Measurements from ENCODE around the gene HIPK1. TPM values are rescaled to one million over a fixed set of nuclear protein-coding genes. Genes with fewer than 3 reads are reported as not detected.
"Not testable (repeated sequence)": the region's sequence is repeated elsewhere in the genome, so short reads cannot be mapped to it uniquely, and the experiment has no call there.

Gene HIPK1
- total RNA-seq, 1 donor from 2014 or later = 41.3 TPM

DNA sequence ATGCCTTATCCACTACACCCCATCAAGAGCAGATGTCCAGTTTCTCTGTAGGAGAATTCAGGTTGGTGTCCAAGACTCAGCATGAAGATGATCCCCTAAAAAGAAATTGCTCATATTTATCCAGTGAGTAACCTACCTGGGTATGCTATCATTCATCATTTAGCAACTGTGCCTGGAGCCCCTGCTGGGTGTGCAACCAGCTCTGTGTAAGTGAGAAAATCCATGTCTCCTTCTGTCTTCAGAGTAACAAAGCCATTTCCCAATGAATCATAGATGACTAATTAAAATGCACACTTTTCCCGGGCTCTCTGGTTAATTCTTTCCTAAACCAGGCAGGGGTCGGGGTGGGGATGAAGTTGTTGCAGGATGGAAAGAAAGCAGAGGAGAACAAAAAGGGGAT lies 86.0 kb downstream of the HIPK1 start:
- Histone ChIP-seq H3K9me3 (ENCODE audit: low read depth) (no peaks in the 10 kb centered on the region), H4K20me1 (ENCODE audit: low read depth) (no peaks in the 10 kb centered on the region), H3K27me3 (no peaks in the 10 kb centered on the region), H3K79me2 (ENCODE audit: low read depth) (no peaks in the 10 kb centered on the region), H3K36me3 (no peaks in the 10 kb centered on the region), H3K4me2 (no peak overlapping the region), H3F3A (ENCODE audit: low read depth) (no peaks in the 10 kb centered on the region), H3K27ac (no peak overlapping the region), H2AFZ (replicated peaks) (no peak overlapping the region), H3K4me1 (peaks cover 6% of the 10 kb centered on the region), H3K9ac (no peak overlapping the region), H3K4me3 (no peak overlapping the region)
- DNase-seq (ENCODE audit: low spot score) = no peak
- no peak for TF ChIP-seq EZH2 (IDR thresholded peaks at IDR 0.05)
- TF ChIP-seq, protein P1, sequence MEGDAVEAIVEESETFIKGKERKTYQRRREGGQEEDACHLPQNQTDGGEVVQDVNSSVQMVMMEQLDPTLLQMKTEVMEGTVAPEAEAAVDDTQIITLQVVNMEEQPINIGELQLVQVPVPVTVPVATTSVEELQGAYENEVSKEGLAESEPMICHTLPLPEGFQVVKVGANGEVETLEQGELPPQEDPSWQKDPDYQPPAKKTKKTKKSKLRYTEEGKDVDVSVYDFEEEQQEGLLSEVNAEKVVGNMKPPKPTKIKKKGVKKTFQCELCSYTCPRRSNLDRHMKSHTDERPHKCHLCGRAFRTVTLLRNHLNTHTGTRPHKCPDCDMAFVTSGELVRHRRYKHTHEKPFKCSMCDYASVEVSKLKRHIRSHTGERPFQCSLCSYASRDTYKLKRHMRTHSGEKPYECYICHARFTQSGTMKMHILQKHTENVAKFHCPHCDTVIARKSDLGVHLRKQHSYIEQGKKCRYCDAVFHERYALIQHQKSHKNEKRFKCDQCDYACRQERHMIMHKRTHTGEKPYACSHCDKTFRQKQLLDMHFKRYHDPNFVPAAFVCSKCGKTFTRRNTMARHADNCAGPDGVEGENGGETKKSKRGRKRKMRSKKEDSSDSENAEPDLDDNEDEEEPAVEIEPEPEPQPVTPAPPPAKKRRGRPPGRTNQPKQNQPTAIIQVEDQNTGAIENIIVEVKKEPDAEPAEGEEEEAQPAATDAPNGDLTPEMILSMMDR (IDR thresholded peaks at IDR 0.05) = no peak
- TF ChIP-seq EZH2phosphoT487 (IDR thresholded peaks at IDR 0.05) = no peak
- Mint-ChIP-seq H3K36me3 (peaks cover 3% of the 10 kb centered on the region), H3K27ac (no peak overlapping the region), H3K27me3 (ENCODE audit: insufficient read depth, low read depth) (peaks cover 6% of the 10 kb centered on the region), H3K4me3 (no peak overlapping the region), H3K4me1 (peaks cover 12% of the 10 kb centered on the region), H3K9me3 (peaks cover 7% of the 10 kb centered on the region)

DNA sequence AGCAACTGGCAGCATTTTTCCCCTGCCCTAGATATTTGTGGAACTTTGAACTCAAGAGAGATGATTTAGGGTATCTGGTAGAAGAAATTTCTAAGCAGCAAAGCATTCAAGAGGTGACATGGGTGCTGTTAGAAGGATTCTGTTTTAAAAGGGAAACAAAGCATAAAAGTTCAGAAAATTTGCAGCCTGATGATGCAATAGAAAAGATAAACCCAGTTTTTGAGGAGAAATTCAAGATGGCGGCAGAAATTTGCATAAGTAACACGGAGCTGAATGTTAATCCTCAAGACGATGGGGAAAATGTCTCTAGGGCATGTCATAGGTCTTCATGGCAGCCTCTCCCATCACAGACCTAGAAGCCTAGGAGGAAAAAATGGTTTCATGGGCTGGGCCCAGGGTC lies 90.6 kb downstream of the HIPK1 start:
- H2AFZ ChIP-seq (replicated peaks); H3K27me3 ChIP-seq; H3K36me3 ChIP-seq; H3K4me3 Mint-ChIP-seq; H3K27ac ChIP-seq; H3K4me3 ChIP-seq; H3K9me3 ChIP-seq (ENCODE audit: low read depth); H3K79me2 ChIP-seq (ENCODE audit: low read depth); DNase-seq (ENCODE audit: low spot score); H3K4me2 ChIP-seq; H3K9ac ChIP-seq; H3K36me3 Mint-ChIP-seq; H3K27ac Mint-ChIP-seq; H4K20me1 ChIP-seq (ENCODE audit: low read depth); H3K27me3 Mint-ChIP-seq (ENCODE audit: insufficient read depth, low read depth); H3K9me3 Mint-ChIP-seq: not testable (repeated sequence)
- H3F3A ChIP-seq (ENCODE audit: low read depth) = peaks cover 33% of the 10 kb centered on the region
- H3K4me1 ChIP-seq = peaks cover 36% of the 10 kb centered on the region
- peaks cover 41% of the 10 kb centered on the region for H3K4me1 Mint-ChIP-seq

DNA sequence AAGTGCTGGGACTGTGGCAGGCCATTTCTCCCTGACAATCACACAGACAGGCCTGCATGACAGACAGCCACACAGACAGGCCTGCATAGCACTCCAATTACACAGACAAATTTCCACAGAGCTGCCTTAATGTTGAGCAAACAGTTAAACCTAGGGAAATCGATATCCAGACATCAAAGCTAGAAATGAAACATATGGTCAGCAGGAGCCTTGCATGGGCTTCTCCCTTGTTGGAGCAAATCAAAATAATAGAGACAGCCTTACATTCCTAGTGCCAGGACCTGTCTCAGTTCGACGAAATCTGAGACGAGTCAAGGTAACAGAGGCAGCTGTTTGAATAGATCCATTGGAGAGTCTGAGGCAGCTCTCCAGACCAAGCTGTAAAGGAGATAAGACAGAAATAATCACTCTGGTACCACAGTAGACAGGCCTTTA lies 92.6 kb downstream of the HIPK1 start:
- no peaks in the 10 kb centered on the region for H3K27me3 ChIP-seq
- H3K4me1 ChIP-seq = peaks cover 33% of the 10 kb centered on the region
- H3K36me3 ChIP-seq = no peaks in the 10 kb centered on the region
- H2AFZ ChIP-seq (replicated peaks) = no peak overlapping the region
- no peaks in the 10 kb centered on the region for H3K9me3 ChIP-seq (ENCODE audit: low read depth)
- no peaks in the 10 kb centered on the region for H4K20me1 ChIP-seq (ENCODE audit: low read depth)
- peaks cover 35% of the 10 kb centered on the region for H3K4me1 Mint-ChIP-seq
- H3K27me3 Mint-ChIP-seq (ENCODE audit: insufficient read depth, low read depth) = peaks cover 2% of the 10 kb centered on the region
- H3K9ac ChIP-seq = no peak overlapping the region
- peaks cover 3% of the 10 kb centered on the region for H3K36me3 Mint-ChIP-seq
- peaks cover 13% of the 10 kb centered on the region for H3K9me3 Mint-ChIP-seq
- H3K27ac Mint-ChIP-seq = peak overlapping the region; percentile 39
- peaks cover 37% of the 10 kb centered on the region for H3F3A ChIP-seq (ENCODE audit: low read depth)
- peak overlapping the region; percentile 9 for H3K4me2 ChIP-seq
- TF ChIP-seq EZH2phosphoT487 (IDR thresholded peaks at IDR 0.05) = no peak
- TF ChIP-seq, protein P1 (IDR thresholded peaks at IDR 0.05) = no peak
- TF ChIP-seq EZH2 (IDR thresholded peaks at IDR 0.05) = no peak
- H3K4me3 Mint-ChIP-seq = no peak overlapping the region
- H3K27ac ChIP-seq = no peak overlapping the region
- no peak overlapping the region for H3K4me3 ChIP-seq
- no peaks in the 10 kb centered on the region for H3K79me2 ChIP-seq (ENCODE audit: low read depth)
- DNase-seq (ENCODE audit: low spot score) = no peak

DNA sequence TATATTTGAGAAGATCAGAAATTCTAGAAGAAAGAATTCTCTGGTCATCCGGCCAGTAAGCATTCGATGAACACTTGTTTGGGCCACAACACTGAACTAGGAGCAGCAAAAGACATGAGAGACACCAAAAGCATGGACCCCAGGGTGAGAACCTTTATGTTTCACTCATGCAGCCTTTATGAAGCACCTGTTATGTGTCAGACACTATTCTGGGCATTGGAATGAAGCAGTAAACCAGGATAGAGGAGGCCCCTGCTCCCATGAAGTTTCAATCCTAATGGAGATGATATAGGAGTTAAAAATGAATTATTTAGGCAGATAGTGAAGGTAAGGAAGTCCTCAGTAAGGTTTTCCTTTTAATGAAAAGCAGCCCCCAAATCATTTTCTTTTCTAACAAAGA lies 93.8 kb downstream of the HIPK1 start:
- Histone ChIP-seq H3K27ac (no peak overlapping the region), H3K27me3 (no peaks in the 10 kb centered on the region), H3K9me3 (ENCODE audit: low read depth) (no peaks in the 10 kb centered on the region), H2AFZ (replicated peaks) (no peak overlapping the region), H3F3A (ENCODE audit: low read depth) (peaks cover 37% of the 10 kb centered on the region), H4K20me1 (ENCODE audit: low read depth) (no peaks in the 10 kb centered on the region), H3K79me2 (ENCODE audit: low read depth) (no peaks in the 10 kb centered on the region), H3K4me1 (peaks cover 33% of the 10 kb centered on the region), H3K36me3 (no peaks in the 10 kb centered on the region), H3K4me2 (peak overlapping the region; percentile 55), H3K4me3 (no peak overlapping the region), H3K9ac (no peak overlapping the region)
- H3K4me1 Mint-ChIP-seq = peaks cover 35% of the 10 kb centered on the region
- no peak overlapping the region for H3K27ac Mint-ChIP-seq
- H3K27me3 Mint-ChIP-seq (ENCODE audit: insufficient read depth, low read depth) = peaks cover 6% of the 10 kb centered on the region
- no peak for DNase-seq (ENCODE audit: low spot score)
- no peak for TF ChIP-seq EZH2 (IDR thresholded peaks at IDR 0.05)
- TF ChIP-seq, protein P1 (IDR thresholded peaks at IDR 0.05) = no peak
- no peak for TF ChIP-seq EZH2phosphoT487 (IDR thresholded peaks at IDR 0.05)
- H3K36me3 Mint-ChIP-seq = peaks cover 3% of the 10 kb centered on the region
- H3K4me3 Mint-ChIP-seq = no peak overlapping the region
- H3K9me3 Mint-ChIP-seq = peaks cover 13% of the 10 kb centered on the region
